Cardiac fibroblast (primary cell): ENCODE data around the gene NOS1AP.
A peak's percentile ranks its signal among the peaks of the same experiment; 100 is the strongest.

ENCODE experiments used
- DNase-seq, 2 donors: peaks; one replicate each; pipeline versions ENCODE4 v3.0.0 to v3.0.0-alpha.2; 2010; ENCODE audit warnings: low read depth in 2 of 2
- H3K4me3 ChIP-seq, 2 donors: replicated peaks in 1 of 2; 1 replicate in 1 of 2; 2 replicates in 1 of 2; pipeline ENCODE4 v1.5.1; 2011; ENCODE audit warnings: low read depth in 2 of 2, low read length in 2 of 2, mild to moderate bottlenecking in 2 of 2, moderate library complexity in 1 of 2
- CTCF ChIP-seq: IDR thresholded peaks from one replicate; pipeline ENCODE4 v1.5.1; 2011; ENCODE audit warnings: low read depth, mild to moderate bottlenecking, low read length, inconsistent platforms

The NOS1AP gene

DNA sequence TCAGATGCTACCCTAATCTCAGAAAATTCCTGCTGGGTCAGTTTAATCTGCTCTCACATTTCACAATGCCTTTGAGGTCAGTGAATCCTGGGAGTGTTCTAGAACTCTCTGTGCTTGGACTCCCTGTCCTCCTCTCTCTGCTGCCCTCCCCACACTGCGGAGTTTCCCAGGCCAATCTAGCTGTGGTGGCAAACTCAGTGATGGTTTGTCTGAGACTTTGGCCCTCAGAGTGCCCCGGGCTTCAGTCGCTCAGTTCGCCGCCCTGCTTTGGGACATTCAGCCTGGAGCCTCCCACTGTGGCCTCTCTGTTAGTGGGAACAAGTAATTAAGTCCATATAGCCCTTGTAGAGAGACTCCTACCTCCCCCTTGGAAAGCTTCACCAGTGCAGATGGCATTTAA, 319.1 kb downstream of the NOS1AP start:
- DNase-seq: peak; percentile 58 to 62
- no peak for TF ChIP-seq CTCF
- no peak overlapping the region for H3K4me3 ChIP-seq

DNA sequence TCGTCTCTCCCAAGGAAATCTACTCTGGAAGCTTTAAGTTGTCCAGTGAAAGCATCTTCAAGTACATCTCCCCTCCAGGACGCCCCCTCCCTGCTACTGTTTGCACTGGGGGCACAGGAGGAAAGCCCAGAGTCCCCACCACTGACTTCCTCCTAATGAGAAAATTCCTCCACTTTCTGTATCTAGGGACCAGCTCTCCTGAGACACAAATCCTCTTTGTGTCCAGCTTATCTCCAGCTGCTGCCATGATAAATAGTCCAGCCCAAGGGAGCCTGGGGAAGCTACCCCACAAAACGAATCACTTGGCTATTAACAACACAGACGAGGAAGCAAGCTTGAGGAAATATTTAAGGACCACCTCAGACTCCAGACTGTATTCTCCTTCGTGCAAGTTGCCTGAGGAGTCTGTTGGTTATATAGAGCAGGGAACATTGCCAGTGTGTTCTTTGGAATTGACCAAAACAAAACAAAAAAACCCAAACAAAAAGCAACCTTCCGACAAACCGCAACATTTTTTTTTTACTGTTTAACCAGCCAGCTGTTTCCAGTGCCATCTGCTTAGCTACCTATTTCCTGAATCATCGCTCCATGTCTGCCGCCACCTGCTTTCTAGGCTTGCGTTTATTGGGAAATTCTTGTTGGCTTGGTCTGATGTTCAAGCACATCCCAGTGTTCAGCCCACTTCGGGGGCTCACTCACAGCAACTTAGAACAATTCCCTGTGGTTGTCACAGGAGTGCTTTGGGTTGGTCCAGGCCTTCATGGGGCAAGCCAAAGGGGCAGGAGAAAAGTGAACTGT, 319.7 kb downstream of the NOS1AP start:
- no peak for TF ChIP-seq CTCF
- H3K4me3 ChIP-seq: no peak overlapping the region
- peak in 1 of 2 donors; percentile 78 for DNase-seq

- no peak for DNase-seq
- no peak overlapping the region for H3K4me3 ChIP-seq
- TF ChIP-seq CTCF: no peak
Measured at GRCh38 chr1:162389971-162390370, 320.5 kb downstream of the NOS1AP start.

DNA sequence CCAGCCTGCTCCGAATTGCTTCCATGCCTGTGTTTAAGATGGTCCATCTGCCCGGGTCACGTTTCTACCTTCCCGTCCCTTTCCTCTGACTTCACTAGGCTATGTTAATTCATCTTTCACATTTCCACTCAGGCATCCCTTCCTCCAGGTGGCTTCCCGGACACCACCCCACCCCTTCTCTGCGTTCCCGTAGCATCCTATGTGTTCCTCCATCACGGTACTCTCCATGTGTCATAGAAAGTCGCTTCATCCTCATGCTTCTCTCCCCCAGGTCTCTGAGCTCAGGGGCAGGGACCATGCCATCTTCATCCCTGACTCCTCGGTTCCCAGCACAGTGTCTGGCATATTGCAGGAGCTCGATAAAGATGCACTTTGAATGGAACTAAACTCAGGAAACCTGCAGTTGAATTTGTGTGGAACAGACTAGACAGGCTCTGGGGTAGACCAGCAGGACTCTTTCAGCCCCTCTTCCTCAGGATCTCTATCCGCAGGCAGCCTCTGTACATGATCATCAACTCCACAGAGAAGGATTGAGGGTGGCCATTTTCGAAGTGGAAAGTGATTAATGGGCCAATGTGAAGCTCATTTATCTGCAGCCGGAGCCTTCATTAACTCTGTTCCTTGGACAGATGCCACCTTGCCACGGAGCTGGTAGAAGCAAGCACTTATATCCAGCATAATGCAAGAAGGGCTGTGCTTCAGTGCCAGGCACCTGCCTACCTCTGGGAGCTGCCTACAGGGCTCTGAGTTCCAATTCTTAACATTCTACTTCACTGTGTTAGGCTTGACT, 321.1 kb downstream of the NOS1AP start:
- H3K4me3 ChIP-seq: no peak overlapping the region
- no peak for DNase-seq
- TF ChIP-seq CTCF: no peak

DNA sequence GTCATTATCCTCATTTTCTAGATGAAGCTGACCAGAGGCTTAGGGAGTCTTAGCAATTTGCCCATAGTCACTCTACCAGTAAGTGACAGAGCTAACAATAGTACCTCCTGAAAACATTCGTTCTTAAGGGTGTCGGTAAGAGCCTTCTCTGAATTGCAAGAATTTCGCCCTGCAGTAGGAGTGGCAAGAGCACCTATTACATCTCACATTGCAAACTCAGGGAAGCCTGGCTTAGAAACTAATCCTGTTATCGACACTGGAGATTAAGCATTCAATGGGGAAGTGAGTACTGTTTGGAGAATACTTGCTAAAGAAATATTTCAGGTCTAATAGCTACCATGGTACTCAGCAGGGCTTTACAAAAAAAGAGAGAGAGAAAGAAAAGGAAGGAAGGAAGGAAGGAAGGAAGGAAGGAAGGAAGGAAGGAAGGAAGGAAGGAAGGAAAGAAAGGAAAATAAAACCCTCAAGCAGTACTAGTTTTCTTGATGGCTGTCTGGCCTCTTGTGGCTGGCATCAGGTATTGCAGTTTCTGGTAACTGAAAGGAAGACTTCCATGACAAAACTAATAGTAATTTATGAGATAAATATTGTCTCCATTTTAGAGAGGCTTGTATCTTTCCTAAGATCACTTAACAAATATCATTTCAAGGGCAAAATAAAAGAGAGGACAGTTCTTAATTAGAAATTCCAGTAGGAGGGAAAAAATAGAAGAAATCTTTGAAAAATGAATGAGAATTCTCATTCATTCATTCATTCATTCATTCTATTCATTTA, 322.5 kb downstream of the NOS1AP start:
- peak; percentile 80 for TF ChIP-seq CTCF

DNA sequence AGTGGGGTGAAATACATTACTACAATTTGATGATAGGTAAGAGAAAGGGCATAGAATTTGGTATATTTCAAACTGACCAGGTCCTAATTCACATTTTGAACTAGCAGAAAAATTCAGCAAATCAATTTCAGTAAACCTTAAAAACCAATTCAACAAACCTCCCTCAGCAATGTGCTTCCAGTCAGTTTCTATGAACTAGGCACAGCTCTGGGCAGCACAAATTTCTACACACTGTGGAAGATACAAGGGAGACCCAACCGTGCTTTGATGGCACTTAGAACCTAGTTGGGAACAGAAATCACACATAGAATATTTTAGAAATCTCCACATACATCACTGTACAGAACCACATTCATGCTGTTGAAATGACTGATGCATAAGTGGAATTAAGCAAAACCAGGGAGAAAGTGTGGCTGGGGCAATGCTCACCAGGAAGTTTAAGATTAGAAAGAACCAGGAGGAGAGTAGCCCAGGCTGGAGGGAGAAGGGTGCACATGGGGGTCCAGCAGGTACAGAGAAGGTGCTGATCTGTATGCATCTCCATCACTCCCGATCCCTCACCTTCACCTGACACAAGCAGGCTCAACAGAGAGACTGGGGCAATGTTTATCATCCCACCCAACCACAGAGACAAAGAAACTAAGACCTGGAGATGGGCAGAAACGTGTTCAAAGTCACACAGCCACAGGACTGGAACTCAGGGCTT, 326.9 kb downstream of the NOS1AP start:
- H3K4me3 ChIP-seq: no peak overlapping the region
- no peak for TF ChIP-seq CTCF
- DNase-seq: no peak

More for the DNA sequence above, 322.5 kb downstream of the NOS1AP start:
- no peak overlapping the region for H3K4me3 ChIP-seq
- peak; percentile 70 to 74 for DNase-seq
